NCI-H2196 treated with DMSO at 0.1 percent for 48 hours (cell line): ENCODE results near the gene RNASE1.
"Not testable (repeated sequence)": the region's sequence is repeated elsewhere in the genome, so short reads cannot be mapped to it uniquely, and the experiment has no call there.

ENCODE experiments used
- DNase-seq: peaks from one replicate; lab custom pipeline; 2025; ENCODE audit not compliant: unreplicated experiment; lab: John Stamatoyannopoulos, UW

RNASE1 gene

DNA sequence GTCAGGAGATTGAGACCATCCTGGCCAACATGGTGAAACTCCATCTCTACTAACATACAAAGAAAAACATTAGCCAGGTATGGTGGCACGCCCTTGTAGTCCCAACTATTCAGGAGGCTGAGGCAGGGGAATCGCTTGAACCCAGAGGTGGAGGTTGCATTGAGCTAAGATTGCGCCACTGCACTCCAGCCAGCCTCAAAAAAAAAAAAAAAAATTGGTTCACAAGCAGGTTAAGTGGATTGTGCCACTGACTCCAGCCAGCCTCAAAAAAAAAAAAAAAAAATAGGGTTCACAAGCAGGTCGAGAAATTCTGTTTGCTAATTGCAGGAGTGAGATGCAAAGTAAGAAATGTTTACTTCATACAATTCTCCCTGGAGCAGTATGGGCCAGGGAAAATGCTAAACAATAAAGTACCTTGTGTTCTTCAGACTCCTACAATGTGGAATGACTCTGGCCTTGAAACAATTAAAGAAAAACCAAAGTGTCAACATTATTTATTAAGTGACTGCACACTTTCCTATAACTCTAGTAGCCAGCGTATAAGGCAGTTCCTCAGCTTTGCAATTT, 28.3 kb downstream of the RNASE1 start:
- DNase-seq, result no peak

DNA sequence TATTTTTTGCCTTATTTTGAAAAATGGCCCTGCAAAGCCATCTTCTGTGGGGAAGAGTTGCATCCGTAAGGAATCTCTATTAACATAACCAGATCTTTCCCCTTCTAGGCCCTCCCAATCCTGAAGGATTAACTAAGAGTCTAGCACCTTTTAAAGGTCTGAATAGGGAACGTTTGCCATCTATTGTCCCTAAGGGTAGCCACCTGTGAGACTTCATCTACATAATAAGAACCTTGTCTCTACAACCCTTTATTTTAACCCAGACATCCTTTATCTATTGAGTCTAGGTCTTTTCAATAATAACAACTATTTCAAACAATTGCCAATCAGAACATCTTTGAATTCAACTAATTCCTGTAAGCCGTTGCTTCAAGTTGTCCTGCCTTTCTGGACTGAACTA, 30.0 kb downstream of the RNASE1 start:
- no peak for DNase-seq

DNA sequence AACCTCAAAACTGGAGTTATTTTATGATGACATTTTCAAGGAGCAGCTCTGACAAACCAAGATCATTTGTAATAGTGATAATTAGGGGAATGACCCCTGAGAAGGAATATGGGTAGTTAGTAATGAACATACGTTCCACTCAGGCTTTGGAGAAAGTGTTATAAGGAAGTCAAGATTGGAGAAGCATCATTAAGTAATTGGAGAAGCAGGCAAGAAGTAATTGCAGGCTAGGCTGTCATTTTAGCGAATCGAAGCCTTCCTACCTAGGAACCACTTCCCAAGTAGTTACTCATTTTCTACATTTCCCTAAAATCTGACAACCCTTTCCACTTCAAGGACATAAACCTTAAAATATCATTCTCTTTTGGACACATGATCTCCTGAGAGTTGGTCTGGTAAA, 33.2 kb downstream of the RNASE1 start:
- DNase-seq, result no peak

GRCh38 chr14:20768593-20768892, 34.1 kb downstream of the RNASE1 start:
- no peak for DNase-seq

- no peak for DNase-seq
These were observed 41.7 kb downstream of the RNASE1 start for GRCh38 chr14:20760950-20761349.

DNA sequence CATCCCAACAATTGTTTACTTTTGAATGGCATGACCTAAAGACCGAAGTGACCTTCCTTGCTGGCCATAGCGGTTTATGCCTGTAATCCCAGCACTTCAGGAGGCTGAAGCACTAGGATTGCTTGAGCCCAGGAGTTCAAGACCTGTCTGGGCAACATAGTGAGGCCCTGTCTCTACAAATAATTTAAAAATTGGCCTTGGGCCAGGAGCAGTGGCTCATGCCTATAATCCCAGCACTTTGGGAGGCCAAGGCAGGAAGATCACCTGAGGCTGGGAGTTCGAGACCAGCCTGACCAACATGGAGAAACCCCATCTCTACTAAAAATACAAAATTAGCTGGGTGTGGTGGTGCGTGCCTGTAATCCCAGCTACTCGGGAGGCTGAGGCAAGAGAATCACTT, 43.2 kb downstream of the RNASE1 start:
- not testable (repeated sequence) for DNase-seq

- DNase-seq, result no peak
These were observed 44.7 kb downstream of the RNASE1 start for GRCh38 chr14:20757965-20758364.

DNA sequence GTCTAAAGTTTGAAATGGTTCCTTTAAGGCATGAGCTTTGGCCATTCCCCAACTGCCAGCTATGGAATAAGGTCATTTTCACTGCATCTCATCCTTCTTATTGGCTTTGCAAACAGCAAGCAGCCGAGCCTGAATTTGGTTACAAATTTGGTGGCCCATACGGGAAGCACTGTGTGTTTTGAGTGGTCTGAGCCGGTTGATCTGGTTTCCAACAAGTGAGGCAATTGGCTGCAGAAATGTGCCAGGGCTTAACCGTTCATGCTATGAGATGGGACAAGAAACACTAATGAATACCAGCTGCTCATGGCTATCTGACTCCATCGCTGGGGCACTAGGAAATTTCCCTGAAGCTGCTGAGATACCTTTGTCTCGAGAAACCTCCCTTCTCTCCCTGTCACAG, 47.6 kb downstream of the RNASE1 start:
- no peak for DNase-seq

DNA sequence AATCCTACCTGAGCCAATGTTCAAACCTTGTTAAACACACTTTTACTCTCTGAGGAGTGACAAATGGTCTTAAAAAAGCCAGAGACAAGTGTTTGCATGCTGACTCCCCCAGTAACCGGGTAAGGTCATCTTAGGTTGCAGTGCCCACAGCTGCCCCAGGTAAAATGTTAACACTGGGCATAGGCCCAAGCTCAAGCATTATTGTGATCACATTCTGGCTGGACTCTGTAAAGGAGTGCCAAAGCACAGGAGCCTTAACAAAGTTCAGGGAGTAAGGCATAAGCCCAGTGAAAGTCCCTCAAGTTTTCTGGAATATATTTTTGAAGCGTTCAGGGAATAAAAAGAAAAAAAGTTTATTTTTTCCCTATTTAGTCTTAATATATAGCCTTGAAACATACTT, 48.3 kb downstream of the RNASE1 start:
- DNase-seq, result no peak

DNA sequence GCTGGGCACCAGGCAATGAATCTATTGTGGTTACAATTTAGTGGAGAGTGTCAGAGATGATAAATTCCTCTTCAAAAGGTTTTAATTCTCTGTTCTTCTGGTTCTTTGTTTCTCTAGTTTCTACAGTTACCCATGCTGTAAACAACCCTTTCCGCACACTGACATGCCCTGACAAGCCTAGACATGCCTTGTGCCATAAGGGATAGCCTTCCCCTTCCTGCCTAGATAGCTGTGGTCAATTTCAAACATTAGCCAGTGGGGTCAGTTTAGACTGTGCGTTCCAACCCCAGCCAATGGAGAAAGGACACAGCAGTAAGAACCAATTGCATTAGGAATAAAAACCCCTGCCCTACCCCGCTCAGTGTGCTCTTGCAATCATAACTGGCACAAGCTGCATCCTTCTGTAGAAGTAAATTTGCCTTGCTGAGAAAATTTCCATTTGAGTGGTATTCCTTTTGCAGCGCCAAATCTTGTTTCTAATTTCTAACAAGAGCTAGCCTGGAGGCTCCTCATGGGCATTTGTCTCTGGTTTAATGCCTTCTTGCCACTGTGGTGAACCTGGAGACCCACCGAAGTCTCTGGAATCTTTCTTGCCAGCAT, 50.6 kb downstream of the RNASE1 start:
- no peak for DNase-seq
